ENCODE results near the gene CERS4. TPM values are rescaled to one million over a fixed set of nuclear protein-coding genes. Genes with fewer than 3 reads are reported as not detected.
"Not testable (repeated sequence)": the region's sequence is repeated elsewhere in the genome, so short reads cannot be mapped to it uniquely, and the experiment has no call there.

Gene CERS4
- total RNA-seq, 1 donor from 2014 or later = 16.7 TPM

GRCh38 chr19:8194528-8195267 lies 14.5 kb upstream of the CERS4 start:
- Mint-ChIP-seq H3K9me3 (ENCODE audit: unreplicated experiment) (no peaks in the 10 kb centered on the region), H3K27ac (ENCODE audit: unreplicated experiment) (no peak overlapping the region), H3K4me1 (ENCODE audit: unreplicated experiment) (peaks cover 3% of the 10 kb centered on the region), H3K27me3 (ENCODE audit: unreplicated experiment) (peaks cover 2% of the 10 kb centered on the region), H3K4me3 (ENCODE audit: unreplicated experiment) (no peak overlapping the region), H3K36me3 (ENCODE audit: unreplicated experiment) (no peaks in the 10 kb centered on the region)
- DNase-seq (ENCODE audit: extremely low spot score, unreplicated experiment) = no peak
- TF ChIP-seq CTCF (IDR thresholded peaks at IDR 0.05) = no peak

GRCh38 chr19:8196271-8196927 lies 12.8 kb upstream of the CERS4 start:
- H3K9me3 Mint-ChIP-seq (ENCODE audit: unreplicated experiment) = no peaks in the 10 kb centered on the region
- H3K27ac Mint-ChIP-seq (ENCODE audit: unreplicated experiment) = no peak overlapping the region
- no peak for DNase-seq (ENCODE audit: extremely low spot score, unreplicated experiment)
- TF ChIP-seq CTCF (IDR thresholded peaks at IDR 0.05) = no peak
- peaks cover 3% of the 10 kb centered on the region for H3K4me1 Mint-ChIP-seq (ENCODE audit: unreplicated experiment)
- H3K4me3 Mint-ChIP-seq (ENCODE audit: unreplicated experiment) = no peak overlapping the region
- no peaks in the 10 kb centered on the region for H3K36me3 Mint-ChIP-seq (ENCODE audit: unreplicated experiment)
- H3K27me3 Mint-ChIP-seq (ENCODE audit: unreplicated experiment) = peaks cover 4% of the 10 kb centered on the region

- not testable (repeated sequence) for H3K36me3 Mint-ChIP-seq (ENCODE audit: unreplicated experiment); H3K4me3 Mint-ChIP-seq (ENCODE audit: unreplicated experiment); DNase-seq (ENCODE audit: extremely low spot score, unreplicated experiment); H3K9me3 Mint-ChIP-seq (ENCODE audit: unreplicated experiment); H3K27ac Mint-ChIP-seq (ENCODE audit: unreplicated experiment); H3K4me1 Mint-ChIP-seq (ENCODE audit: unreplicated experiment)
- peaks cover 30% of the 10 kb centered on the region for H3K27me3 Mint-ChIP-seq (ENCODE audit: unreplicated experiment)
These were observed 5.7 kb upstream of the CERS4 start for GRCh38 chr19:8203288-8204120.

- Mint-ChIP-seq H3K4me3 (ENCODE audit: unreplicated experiment) (no peak overlapping the region), H3K27me3 (ENCODE audit: unreplicated experiment) (peaks cover 32% of the 10 kb centered on the region), H3K9me3 (ENCODE audit: unreplicated experiment) (no peaks in the 10 kb centered on the region), H3K27ac (ENCODE audit: unreplicated experiment) (no peak overlapping the region), H3K36me3 (ENCODE audit: unreplicated experiment) (no peaks in the 10 kb centered on the region), H3K4me1 (ENCODE audit: unreplicated experiment) (peaks cover 11% of the 10 kb centered on the region)
- TF ChIP-seq CTCF (IDR thresholded peaks at IDR 0.05) = no peak
- no peak for DNase-seq (ENCODE audit: extremely low spot score, unreplicated experiment)
These were observed 4.2 kb upstream of the CERS4 start for GRCh38 chr19:8204961-8205360.

GRCh38 chr19:8206147-8207087 lies 2.8 kb upstream of the CERS4 start:
- Mint-ChIP-seq H3K27ac (ENCODE audit: unreplicated experiment) (no peak overlapping the region), H3K9me3 (ENCODE audit: unreplicated experiment) (no peaks in the 10 kb centered on the region), H3K4me1 (ENCODE audit: unreplicated experiment) (peaks cover 16% of the 10 kb centered on the region), H3K36me3 (ENCODE audit: unreplicated experiment) (no peaks in the 10 kb centered on the region), H3K4me3 (ENCODE audit: unreplicated experiment) (no peak overlapping the region), H3K27me3 (ENCODE audit: unreplicated experiment) (peaks cover 35% of the 10 kb centered on the region)
- TF ChIP-seq CTCF (IDR thresholded peaks at IDR 0.05) = no peak
- no peak for DNase-seq (ENCODE audit: extremely low spot score, unreplicated experiment)

GRCh38 chr19:8207326-8207725 lies 1.8 kb upstream of the CERS4 start:
- not testable (repeated sequence) for DNase-seq (ENCODE audit: extremely low spot score, unreplicated experiment); H3K9me3 Mint-ChIP-seq (ENCODE audit: unreplicated experiment); H3K36me3 Mint-ChIP-seq (ENCODE audit: unreplicated experiment); H3K4me3 Mint-ChIP-seq (ENCODE audit: unreplicated experiment); H3K27ac Mint-ChIP-seq (ENCODE audit: unreplicated experiment)
- Mint-ChIP-seq H3K27me3 (ENCODE audit: unreplicated experiment) (peaks cover 32% of the 10 kb centered on the region), H3K4me1 (ENCODE audit: unreplicated experiment) (peaks cover 16% of the 10 kb centered on the region)
